ENCODE data around the gene MEG3.

DNA sequence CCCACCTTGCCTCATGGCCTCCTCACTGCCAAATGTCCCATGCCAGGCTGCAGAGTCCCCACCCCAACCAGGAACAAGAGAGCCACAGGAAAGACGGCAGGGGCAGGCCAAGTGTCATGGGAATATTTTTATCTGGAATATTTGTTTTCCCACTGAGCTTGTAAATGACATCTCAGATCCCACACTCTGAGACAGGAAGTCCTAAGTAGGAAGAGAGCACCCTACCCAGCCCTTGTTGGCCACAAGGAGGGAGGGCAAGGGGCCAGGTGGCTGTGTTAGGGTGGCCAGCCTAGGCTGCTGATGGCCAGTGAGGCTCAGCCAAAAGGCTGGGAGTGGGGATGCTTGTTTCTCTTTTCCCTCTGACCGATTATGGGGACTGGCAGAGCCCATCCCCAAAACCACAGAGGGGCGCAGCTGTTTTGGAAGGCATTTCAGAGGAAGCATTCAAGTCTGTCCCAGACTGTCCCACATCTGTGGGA is 7.7 kb upstream of the MEG3 start:
- TF ChIP-seq, protein P1, sequence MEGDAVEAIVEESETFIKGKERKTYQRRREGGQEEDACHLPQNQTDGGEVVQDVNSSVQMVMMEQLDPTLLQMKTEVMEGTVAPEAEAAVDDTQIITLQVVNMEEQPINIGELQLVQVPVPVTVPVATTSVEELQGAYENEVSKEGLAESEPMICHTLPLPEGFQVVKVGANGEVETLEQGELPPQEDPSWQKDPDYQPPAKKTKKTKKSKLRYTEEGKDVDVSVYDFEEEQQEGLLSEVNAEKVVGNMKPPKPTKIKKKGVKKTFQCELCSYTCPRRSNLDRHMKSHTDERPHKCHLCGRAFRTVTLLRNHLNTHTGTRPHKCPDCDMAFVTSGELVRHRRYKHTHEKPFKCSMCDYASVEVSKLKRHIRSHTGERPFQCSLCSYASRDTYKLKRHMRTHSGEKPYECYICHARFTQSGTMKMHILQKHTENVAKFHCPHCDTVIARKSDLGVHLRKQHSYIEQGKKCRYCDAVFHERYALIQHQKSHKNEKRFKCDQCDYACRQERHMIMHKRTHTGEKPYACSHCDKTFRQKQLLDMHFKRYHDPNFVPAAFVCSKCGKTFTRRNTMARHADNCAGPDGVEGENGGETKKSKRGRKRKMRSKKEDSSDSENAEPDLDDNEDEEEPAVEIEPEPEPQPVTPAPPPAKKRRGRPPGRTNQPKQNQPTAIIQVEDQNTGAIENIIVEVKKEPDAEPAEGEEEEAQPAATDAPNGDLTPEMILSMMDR (IDR thresholded peaks at IDR 0.05), result no peak
- TF ChIP-seq POLR2A (IDR thresholded peaks at IDR 0.05), result no peak

Measured in thyroid gland (tissue), 4 donors.